Activated CD4-positive, alpha-beta T cell treated with anti-CD3 and anti-CD28 coated beads, Interleukin-10, Interleukin-2, amounts not matched to agents 100 ng/mL and 50 ng/mL, durations not matched to agents 16 hours and 8 hours (primary cell): ENCODE results near the gene PAK6.

Source experiments
- DNase-seq: peaks from one replicate; pipeline ENCODE4 v3.0.0-alpha.2; 2020

The PAK6 gene

GRCh38 chr15:40242213-40242599, 3.3 kb downstream of the PAK6 start:
- DNase-seq, result no peak

- no peak for DNase-seq
These were observed 3.7 kb downstream of the PAK6 start for GRCh38 chr15:40242601-40243000.

GRCh38 chr15:40243126-40243810, 4.4 kb downstream of the PAK6 start:
- DNase-seq, result no peak

GRCh38 chr15:40244961-40245523, 6.2 kb downstream of the PAK6 start:
- DNase-seq, result no peak

- no peak for DNase-seq
These were observed 7.0 kb downstream of the PAK6 start for GRCh38 chr15:40245666-40246450.

GRCh38 chr15:40246496-40247280, 7.8 kb downstream of the PAK6 start:
- DNase-seq, result no peak

GRCh38 chr15:40247406-40247971, 8.6 kb downstream of the PAK6 start:
- no peak for DNase-seq

- DNase-seq, result no peak
These were observed 9.3 kb downstream of the PAK6 start for GRCh38 chr15:40248006-40248783.

GRCh38 chr15:40249477-40250303, 10.8 kb downstream of the PAK6 start:
- DNase-seq, result no peak

GRCh38 chr15:40250304-40250656, 11.4 kb downstream of the PAK6 start:
- DNase-seq, result no peak

GRCh38 chr15:40250771-40251483, 12.1 kb downstream of the PAK6 start:
- no peak for DNase-seq

- DNase-seq, result no peak
These were observed 12.8 kb downstream of the PAK6 start for GRCh38 chr15:40251486-40252140.

- DNase-seq, result no peak
These were observed 13.2 kb downstream of the PAK6 start for GRCh38 chr15:40252141-40252437.

GRCh38 chr15:40252438-40253166, 13.7 kb downstream of the PAK6 start:
- DNase-seq, result no peak

GRCh38 chr15:40253167-40253790, 14.4 kb downstream of the PAK6 start:
- no peak for DNase-seq

- DNase-seq, result no peak
These were observed 15.6 kb downstream of the PAK6 start for GRCh38 chr15:40254452-40254851.

GRCh38 chr15:40255033-40255432, 16.2 kb downstream of the PAK6 start:
- DNase-seq, result no peak

- DNase-seq, result peak; percentile 15
These were observed 17.9 kb downstream of the PAK6 start for GRCh38 chr15:40256638-40257235.
